K562 (cell line): ENCODE data around the gene RHOF.

ENCODE experiments used
- EP300 ChIP-seq: IDR thresholded peaks from 2 replicates; pipeline ENCODE4 v1.6.1; 2012; ENCODE audit warnings: low read length, improper control_type of control experiment
- GATAD2A ChIP-seq: fragments of 450-650 bp; IDR thresholded peaks from 2 replicates; pipeline ENCODE4 v1.6.1; 2017
- KHSRP ChIP-seq: fragments of 450-650 bp; IDR thresholded peaks from 2 replicates; pipeline ENCODE4 v1.6.1; 2017
- MXI1 ChIP-seq: IDR thresholded peaks from 2 replicates; pipeline ENCODE4 v1.6.1; 2011; ENCODE audit warnings: low read depth, mild to moderate bottlenecking, improper control_type of control experiment, low read length
- MYC ChIP-seq, 2 experiments: fragments of 250-450 bp in 1 of 2; sonication (Bioruptor Pico) in 1 of 2; IDR thresholded peaks; 2 replicates each; pipeline versions ENCODE4 v1.5.1 to v1.6.1; 2012 to 2021; ENCODE audit warnings: low read depth in 2 of 2, borderline replicate concordance in 1 of 2, improper control_type of control experiment in 1 of 2, low read length in 1 of 2, mild to moderate bottlenecking in 1 of 2, moderate library complexity in 1 of 2
- SPI1 ChIP-seq: IDR thresholded peaks from 2 replicates; pipeline ENCODE4 v1.6.1; 2011; ENCODE audit warnings: low read depth, low read length, control low read depth, borderline replicate concordance
- TCF7 ChIP-seq: sonication (generic); IDR thresholded peaks from 2 replicates; pipeline ENCODE4 v1.6.1; 2016; ENCODE audit warnings: antibody characterized with exemption, borderline replicate concordance
- TRIM24 ChIP-seq, 2 experiments: fragments of 450-650 bp; IDR thresholded peaks; 2 replicates each; pipeline ENCODE4 v1.6.1; 2016
- TF ChIP-seq, protein P1 (sequence below): fragments of 450-650 bp; IDR thresholded peaks from 2 replicates; pipeline ENCODE4 v1.7.0; 2016; ENCODE audit warnings: borderline replicate concordance
- TF ChIP-seq, protein P2 (sequence below): fragments of 250-450 bp; sonication (Bioruptor Pico); IDR thresholded peaks from 2 replicates; pipeline ENCODE4 v1.8.0; 2021; ENCODE audit warnings: moderate library complexity, mild to moderate bottlenecking, inconsistent platforms
- TF ChIP-seq, protein P3 (sequence below), 3 experiments: IDR thresholded peaks in 2 of 3; conservative IDR thresholded peaks in 1 of 3; 2 replicates each; pipeline ENCODE4 v1.5.1; 2011 to 2012; ENCODE audit warnings: low read length in 3 of 3, mild to moderate bottlenecking in 3 of 3, control low read depth in 2 of 3, improper control_type of control experiment in 1 of 3, inconsistent platforms in 1 of 3, low read depth in 1 of 3, mixed read lengths in 1 of 3, moderate library complexity in 1 of 3; ENCODE audit not compliant: insufficient read depth in 2 of 3

DNA sequence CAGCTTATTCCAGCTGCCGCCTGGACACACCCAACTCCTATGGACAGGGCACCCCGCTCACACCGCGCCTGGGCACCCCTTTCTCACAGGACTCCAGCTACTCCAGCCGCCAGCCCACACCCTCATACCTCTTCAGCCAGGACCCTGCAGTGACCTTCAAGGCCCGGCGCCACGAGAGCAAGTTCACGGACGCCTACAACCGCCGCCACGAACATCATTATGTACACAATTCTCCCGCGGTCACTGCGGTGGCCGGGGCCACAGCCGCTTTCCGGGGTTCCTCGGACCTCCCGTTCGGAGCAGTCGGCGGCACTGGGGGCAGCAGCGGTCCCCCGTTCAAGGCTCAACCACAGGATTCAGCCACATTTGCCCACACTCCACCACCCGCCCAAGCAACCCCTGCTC lies 16.2 kb upstream of the RHOF start:
- TF ChIP-seq, protein P1, sequence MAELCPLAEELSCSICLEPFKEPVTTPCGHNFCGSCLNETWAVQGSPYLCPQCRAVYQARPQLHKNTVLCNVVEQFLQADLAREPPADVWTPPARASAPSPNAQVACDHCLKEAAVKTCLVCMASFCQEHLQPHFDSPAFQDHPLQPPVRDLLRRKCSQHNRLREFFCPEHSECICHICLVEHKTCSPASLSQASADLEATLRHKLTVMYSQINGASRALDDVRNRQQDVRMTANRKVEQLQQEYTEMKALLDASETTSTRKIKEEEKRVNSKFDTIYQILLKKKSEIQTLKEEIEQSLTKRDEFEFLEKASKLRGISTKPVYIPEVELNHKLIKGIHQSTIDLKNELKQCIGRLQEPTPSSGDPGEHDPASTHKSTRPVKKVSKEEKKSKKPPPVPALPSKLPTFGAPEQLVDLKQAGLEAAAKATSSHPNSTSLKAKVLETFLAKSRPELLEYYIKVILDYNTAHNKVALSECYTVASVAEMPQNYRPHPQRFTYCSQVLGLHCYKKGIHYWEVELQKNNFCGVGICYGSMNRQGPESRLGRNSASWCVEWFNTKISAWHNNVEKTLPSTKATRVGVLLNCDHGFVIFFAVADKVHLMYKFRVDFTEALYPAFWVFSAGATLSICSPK, result no peak
- TF ChIP-seq GATAD2A, result no peak
- TF ChIP-seq MYC (IDR thresholded peaks at IDR 0.05; ENCODE audit: low read depth, low read length), result no peak
- no peak for TF ChIP-seq MYC (CRISPR knock-in tag; IDR thresholded peaks at IDR 0.05; ENCODE audit: borderline replicate concordance, low read depth)
- TF ChIP-seq, protein P2, sequence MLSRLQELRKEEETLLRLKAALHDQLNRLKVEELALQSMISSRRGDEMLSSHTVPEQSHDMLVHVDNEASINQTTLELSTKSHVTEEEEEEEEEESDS (CRISPR knock-in tag), result no peak
- no peak for TF ChIP-seq TCF7
- TF ChIP-seq SPI1, result no peak
- no peak for TF ChIP-seq TRIM24 (IDR thresholded peaks at IDR 0.05)
- TF ChIP-seq KHSRP, result no peak
- no peak for TF ChIP-seq MXI1
- no peak for TF ChIP-seq EP300
- TF ChIP-seq, protein P3, sequence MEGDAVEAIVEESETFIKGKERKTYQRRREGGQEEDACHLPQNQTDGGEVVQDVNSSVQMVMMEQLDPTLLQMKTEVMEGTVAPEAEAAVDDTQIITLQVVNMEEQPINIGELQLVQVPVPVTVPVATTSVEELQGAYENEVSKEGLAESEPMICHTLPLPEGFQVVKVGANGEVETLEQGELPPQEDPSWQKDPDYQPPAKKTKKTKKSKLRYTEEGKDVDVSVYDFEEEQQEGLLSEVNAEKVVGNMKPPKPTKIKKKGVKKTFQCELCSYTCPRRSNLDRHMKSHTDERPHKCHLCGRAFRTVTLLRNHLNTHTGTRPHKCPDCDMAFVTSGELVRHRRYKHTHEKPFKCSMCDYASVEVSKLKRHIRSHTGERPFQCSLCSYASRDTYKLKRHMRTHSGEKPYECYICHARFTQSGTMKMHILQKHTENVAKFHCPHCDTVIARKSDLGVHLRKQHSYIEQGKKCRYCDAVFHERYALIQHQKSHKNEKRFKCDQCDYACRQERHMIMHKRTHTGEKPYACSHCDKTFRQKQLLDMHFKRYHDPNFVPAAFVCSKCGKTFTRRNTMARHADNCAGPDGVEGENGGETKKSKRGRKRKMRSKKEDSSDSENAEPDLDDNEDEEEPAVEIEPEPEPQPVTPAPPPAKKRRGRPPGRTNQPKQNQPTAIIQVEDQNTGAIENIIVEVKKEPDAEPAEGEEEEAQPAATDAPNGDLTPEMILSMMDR (IDR thresholded peaks at IDR 0.05 in 2 of 3, conservative IDR thresholded peaks at IDR 0.05 in 1 of 3; ENCODE audit: insufficient read depth in 2 of 3, low read depth in 1 of 3, low read length in 3 of 3), result no peak
